Measurements from ENCODE around the gene PAX8.
"Not testable (repeated sequence)": the region's sequence is repeated elsewhere in the genome, so short reads cannot be mapped to it uniquely, and the experiment has no call there.

- TF ChIP-seq CTCF, PRDM1 (tag by site-specific recombination; IDR thresholded peaks at IDR 0.05): not testable (repeated sequence)
Observed at GRCh38 chr2:113284999-113285398, 6.3 kb upstream of the PAX8 start.
